ENCODE data around the gene SIRT6. TPM values are rescaled to one million over a fixed set of nuclear protein-coding genes. Genes with fewer than 3 reads are reported as not detected.

SIRT6 gene
- total and polyA plus RNA-seq, 9 of the 15 experiments (the other 6 are each of a cell fraction or from before 2014, with no cell fraction given): 1.4 to 41.1 (median 10.2) TPM

DNA sequence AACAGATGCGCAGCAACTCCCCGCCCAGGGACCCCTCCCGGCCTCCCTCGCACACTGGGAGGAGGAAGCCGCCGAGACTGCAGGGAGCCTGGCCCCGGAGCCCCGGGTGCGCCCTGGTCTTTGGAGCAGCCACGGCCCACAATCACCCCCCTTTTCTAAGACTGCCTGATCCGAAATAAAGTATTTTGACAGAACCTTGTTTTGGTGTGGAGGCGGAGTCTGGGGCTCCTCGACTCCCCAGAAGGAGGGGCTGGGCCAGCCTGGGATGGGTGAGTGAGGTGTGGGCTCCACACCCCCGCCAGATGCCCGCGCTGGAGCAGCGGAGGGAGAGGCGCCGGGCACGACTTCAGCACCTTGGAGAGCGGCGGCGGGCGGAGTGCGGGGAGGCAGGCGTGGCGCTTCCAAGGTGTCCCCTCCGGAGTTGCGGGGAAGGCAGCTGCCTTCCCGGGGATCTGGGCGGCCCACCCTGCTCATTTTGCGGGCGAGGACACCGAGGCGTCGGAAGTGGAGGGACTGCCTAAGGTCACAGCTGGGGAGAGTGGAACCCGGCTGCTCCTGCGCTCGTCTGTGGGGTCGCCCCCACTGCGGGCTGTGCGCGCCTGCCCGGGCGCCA, 9.4 kb downstream of the SIRT6 start (continued):
- TF ChIP-seq, protein P1, sequence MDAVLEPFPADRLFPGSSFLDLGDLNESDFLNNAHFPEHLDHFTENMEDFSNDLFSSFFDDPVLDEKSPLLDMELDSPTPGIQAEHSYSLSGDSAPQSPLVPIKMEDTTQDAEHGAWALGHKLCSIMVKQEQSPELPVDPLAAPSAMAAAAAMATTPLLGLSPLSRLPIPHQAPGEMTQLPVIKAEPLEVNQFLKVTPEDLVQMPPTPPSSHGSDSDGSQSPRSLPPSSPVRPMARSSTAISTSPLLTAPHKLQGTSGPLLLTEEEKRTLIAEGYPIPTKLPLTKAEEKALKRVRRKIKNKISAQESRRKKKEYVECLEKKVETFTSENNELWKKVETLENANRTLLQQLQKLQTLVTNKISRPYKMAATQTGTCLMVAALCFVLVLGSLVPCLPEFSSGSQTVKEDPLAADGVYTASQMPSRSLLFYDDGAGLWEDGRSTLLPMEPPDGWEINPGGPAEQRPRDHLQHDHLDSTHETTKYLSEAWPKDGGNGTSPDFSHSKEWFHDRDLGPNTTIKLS (IDR thresholded peaks at IDR 0.05; ENCODE audit: borderline replicate concordance, low read depth): no peak
- TF ChIP-seq HSF4 (CRISPR knock-in tag; IDR thresholded peaks at IDR 0.05; ENCODE audit: borderline replicate concordance): no peak
- peak; percentile 58; the same call in 1 of the 2 replicates for TF ChIP-seq ZNF12 (CRISPR knock-in tag; IDR thresholded peaks at IDR 0.05)
- TF ChIP-seq EGR1 (conservative IDR thresholded peaks at IDR 0.05): peak; percentile 48
- TF ChIP-seq, protein P2, sequence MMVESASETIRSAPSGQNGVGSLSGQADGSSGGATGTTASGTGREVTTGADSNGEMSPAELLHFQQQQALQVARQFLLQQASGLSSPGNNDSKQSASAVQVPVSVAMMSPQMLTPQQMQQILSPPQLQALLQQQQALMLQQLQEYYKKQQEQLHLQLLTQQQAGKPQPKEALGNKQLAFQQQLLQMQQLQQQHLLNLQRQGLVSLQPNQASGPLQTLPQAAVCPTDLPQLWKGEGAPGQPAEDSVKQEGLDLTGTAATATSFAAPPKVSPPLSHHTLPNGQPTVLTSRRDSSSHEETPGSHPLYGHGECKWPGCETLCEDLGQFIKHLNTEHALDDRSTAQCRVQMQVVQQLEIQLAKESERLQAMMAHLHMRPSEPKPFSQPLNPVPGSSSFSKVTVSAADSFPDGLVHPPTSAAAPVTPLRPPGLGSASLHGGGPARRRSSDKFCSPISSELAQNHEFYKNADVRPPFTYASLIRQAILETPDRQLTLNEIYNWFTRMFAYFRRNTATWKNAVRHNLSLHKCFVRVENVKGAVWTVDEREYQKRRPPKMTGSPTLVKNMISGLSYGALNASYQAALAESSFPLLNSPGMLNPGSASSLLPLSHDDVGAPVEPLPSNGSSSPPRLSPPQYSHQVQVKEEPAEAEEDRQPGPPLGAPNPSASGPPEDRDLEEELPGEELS (CRISPR knock-in tag; IDR thresholded peaks at IDR 0.05; ENCODE audit: borderline replicate concordance): 0 out of 2 replicates have a peak, but pooled peaks have one; percentile 68
- TF ChIP-seq WHSC1 (IDR thresholded peaks at IDR 0.05; ENCODE audit: low read length): no peak
- TF ChIP-seq, protein P3, sequence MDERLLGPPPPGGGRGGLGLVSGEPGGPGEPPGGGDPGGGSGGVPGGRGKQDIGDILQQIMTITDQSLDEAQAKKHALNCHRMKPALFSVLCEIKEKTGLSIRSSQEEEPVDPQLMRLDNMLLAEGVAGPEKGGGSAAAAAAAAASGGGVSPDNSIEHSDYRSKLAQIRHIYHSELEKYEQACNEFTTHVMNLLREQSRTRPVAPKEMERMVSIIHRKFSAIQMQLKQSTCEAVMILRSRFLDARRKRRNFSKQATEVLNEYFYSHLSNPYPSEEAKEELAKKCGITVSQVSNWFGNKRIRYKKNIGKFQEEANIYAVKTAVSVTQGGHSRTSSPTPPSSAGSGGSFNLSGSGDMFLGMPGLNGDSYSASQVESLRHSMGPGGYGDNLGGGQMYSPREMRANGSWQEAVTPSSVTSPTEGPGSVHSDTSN (CRISPR knock-in tag; IDR thresholded peaks at IDR 0.05; ENCODE audit: low read depth): peak; percentile 22; the same call in 1 of the 2 replicates
- TF ChIP-seq, protein P3 (tag; conservative IDR thresholded peaks at IDR 0.05; ENCODE audit: low read depth): no peak
- no peak for TF ChIP-seq THRAP3 (IDR thresholded peaks at IDR 0.05; ENCODE audit: borderline replicate concordance)
- TF ChIP-seq ETV1 (tag; conservative IDR thresholded peaks at IDR 0.05; ENCODE audit: low read depth): no peak
- no peak for TF ChIP-seq POLR3A (IDR thresholded peaks at IDR 0.05; ENCODE audit: borderline replicate concordance, extremely low read depth, insufficient read depth, insufficient read length)
- peak; percentile 70; the same call in 1 of the 2 replicates for TF ChIP-seq NR3C1 (CRISPR knock-in tag; IDR thresholded peaks at IDR 0.05)
- TF ChIP-seq YY1 (IDR thresholded peaks at IDR 0.05; ENCODE audit: borderline replicate concordance in 1 of 3, control insufficient read depth in 1 of 3, extremely low read depth in 1 of 3, insufficient read depth in 3 of 3, insufficient read length in 1 of 3, insufficient replicate concordance in 2 of 3, low read depth in 1 of 3, low read length in 2 of 3): peak in 1 of 3 experiments; percentile 24
- TF ChIP-seq ZNF263 (CRISPR knock-in tag; IDR thresholded peaks at IDR 0.05; ENCODE audit: borderline replicate concordance): peak; percentile 72

All from K562 (cell line).